Keratinocyte (primary cell): ENCODE data around the gene RAB11FIP4. TPM values are rescaled to one million over a fixed set of nuclear protein-coding genes. Genes with fewer than 3 reads are reported as not detected.

ENCODE experiments used
- DNase-seq: peaks from one replicate; pipeline ENCODE4 v3.0.0-alpha.2; 2011; ENCODE audit warnings: low read depth, missing footprints, low spot score
- FAIRE-seq: peaks from 2 replicates; lab custom pipeline; 2011; peaks lifted over from hg19 to GRCh38; lab: Jason Lieb, UNC
- H2AFZ ChIP-seq: 2 replicates; pipeline ENCODE4 v1.6.0; 2012; ENCODE audit warnings: low read length, control low read depth, inconsistent platforms; ENCODE audit not compliant: control insufficient read depth
- H3K27ac ChIP-seq: 2 replicates; pipeline ENCODE4 v1.5.1; 2011; ENCODE audit warnings: low read length; ENCODE audit not compliant: control insufficient read depth, insufficient read depth
- H3K27me3 ChIP-seq: 3 replicates; pipeline ENCODE4 v1.6.0; 2011; ENCODE audit warnings: low read length; ENCODE audit not compliant: control insufficient read depth, insufficient read depth; ENCODE audit errors: extremely low read depth
- H3K36me3 ChIP-seq, 2 experiments: 2 replicates in 1 of 2; 3 replicates in 1 of 2; pipeline ENCODE4 v1.5.1; 2011; ENCODE audit warnings: low read length in 2 of 2, mild to moderate bottlenecking in 1 of 2; ENCODE audit not compliant: control insufficient read depth in 2 of 2, insufficient read depth in 2 of 2; ENCODE audit errors: extremely low read depth in 1 of 2
- H3K4me1 ChIP-seq: 3 replicates; pipeline ENCODE4 v1.5.1; 2011; ENCODE audit warnings: low read length; ENCODE audit not compliant: control insufficient read depth, insufficient read depth; ENCODE audit errors: extremely low read depth
- H3K4me2 ChIP-seq: 3 replicates; pipeline ENCODE4 v1.6.0; 2011; ENCODE audit warnings: low read depth, low read length; ENCODE audit not compliant: control insufficient read depth, insufficient read depth; ENCODE audit errors: extremely low read depth
- H3K4me3 ChIP-seq, 3 experiments: fragments of 200-600 bp in 1 of 3; sonication (generic) in 1 of 3; 2 replicates in 2 of 3; 3 replicates in 1 of 3; pipeline ENCODE4 v1.5.1; 2011 to 2016; ENCODE audit warnings: low read length in 3 of 3, mild to moderate bottlenecking in 3 of 3, control low read depth in 2 of 3, inconsistent platforms in 1 of 3, low read depth in 1 of 3, mixed read lengths in 1 of 3, mixed run types in 1 of 3, moderate library complexity in 1 of 3; ENCODE audit not compliant: control insufficient read depth in 2 of 3, insufficient read depth in 2 of 3; ENCODE audit errors: extremely low read depth in 1 of 3
- H3K79me2 ChIP-seq: 2 replicates; pipeline ENCODE4 v1.6.0; 2012; ENCODE audit warnings: low read length; ENCODE audit not compliant: control insufficient read depth, insufficient read depth
- H3K9ac ChIP-seq: 3 replicates; pipeline ENCODE4 v1.6.0; 2011; ENCODE audit warnings: low read length; ENCODE audit not compliant: control insufficient read depth, insufficient read depth; ENCODE audit errors: extremely low read depth
- H3K9me1 ChIP-seq: 3 replicates; pipeline ENCODE4 v1.6.0; 2011; ENCODE audit warnings: low read length; ENCODE audit not compliant: control insufficient read depth, insufficient read depth; ENCODE audit errors: extremely low read depth
- H3K9me3 ChIP-seq: 2 replicates; pipeline ENCODE4 v1.5.1; 2012; ENCODE audit warnings: low read depth, low read length; ENCODE audit not compliant: control insufficient read depth
- H4K20me1 ChIP-seq: 3 replicates; pipeline ENCODE4 v1.6.0; 2011; ENCODE audit warnings: low read length; ENCODE audit not compliant: control insufficient read depth, insufficient read depth; ENCODE audit errors: extremely low read depth
- EZH2 ChIP-seq: IDR thresholded peaks from one replicate; pipeline ENCODE4 v1.6.1; 2012; ENCODE audit warnings: inconsistent platforms, mild to moderate bottlenecking, low read length, moderate library complexity
- dilution Hi-C: fragments of 300-500 bp; cut with MboI; formaldehyde crosslinking; loops from one replicate; pipeline ENCODE4 v1.7.0; 2020; ENCODE audit warnings: low sequenced_read_pairs; ENCODE audit not compliant: extremely low pct_ligation_motif_present
- polyA plus RNA-seq, 5 experiments: library from polyadenylated mRNA; depleted of rRNA in 3 of 5; stranded (reverse) in 3 of 5; stranded (forward) in 1 of 5; unstranded in 1 of 5; fragments of >200 nt; gene quantifications; 1 replicate in 1 of 5; 2 replicates in 3 of 5; 3 replicates in 1 of 5; pipeline versions ENCODE4 v1.2.1 to v1.2.3, GENCODE V29; 2011 to 2012; ENCODE audit warnings: missing spikeins in 2 of 5, low read depth in 1 of 5, low replicate concordance in 1 of 5
- TF ChIP-seq, protein P1 (sequence below), 3 experiments: IDR thresholded peaks in 1 of 3; conservative IDR thresholded peaks in 1 of 3; optimal IDR thresholded peaks in 1 of 3; 2 replicates in 2 of 3; 3 replicates in 1 of 3; pipeline versions ENCODE3 to v1.5.1; 2011; ENCODE audit warnings: low read length in 3 of 3, mild to moderate bottlenecking in 3 of 3, moderate library complexity in 2 of 3, control low read depth in 1 of 3, inconsistent platforms in 1 of 3; ENCODE audit not compliant: insufficient read depth in 2 of 3; ENCODE audit errors: extremely low read depth in 1 of 3

RAB11FIP4 gene
- polyA plus RNA-seq, 1 donor (not counting 4 experiments of a cell fraction or from before 2014, with no cell fraction given), result 9.1 TPM

DNA sequence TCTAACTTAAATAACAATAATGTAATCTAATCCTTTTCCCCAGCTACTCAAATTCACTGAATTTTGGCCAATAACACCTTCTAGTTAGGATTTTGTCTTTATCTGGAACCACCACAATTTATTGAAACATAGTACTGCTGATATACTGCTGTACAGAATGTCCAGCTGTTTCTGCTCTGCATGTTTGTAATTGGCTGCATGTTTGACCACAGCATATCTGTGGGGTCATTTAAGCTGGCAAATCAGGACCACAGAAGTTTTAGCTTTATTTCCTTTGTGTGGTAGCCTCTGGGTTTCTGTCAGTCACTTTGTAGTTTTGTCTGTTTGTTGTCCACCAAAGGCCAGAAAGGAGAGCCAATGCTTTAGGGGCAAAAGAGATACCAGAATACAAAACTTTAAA lies 22.2 kb upstream of the RAB11FIP4 start:
- DNase-seq (no peak), FAIRE-seq (no peak)
- dilution Hi-C loops, result no loop called here
- Histone ChIP-seq H2AFZ (no peak overlapping the region), H3K9me1 (no peaks in the 10 kb centered on the region), H3K9me3 (no peaks in the 10 kb centered on the region), H3K4me3 (no peak overlapping the region), H3K79me2 (no peaks in the 10 kb centered on the region), H4K20me1 (peaks cover 2% of the 10 kb centered on the region), H3K27me3 (no peaks in the 10 kb centered on the region), H3K4me2 (no peak overlapping the region), H3K36me3 (peaks cover 4 to 12% of the 10 kb centered on the region in 2 experiments), H3K9ac (no peak overlapping the region), H3K27ac (no peak overlapping the region), H3K4me1 (no peaks in the 10 kb centered on the region)
- TF ChIP-seq EZH2, result no peak
- TF ChIP-seq, protein P1, sequence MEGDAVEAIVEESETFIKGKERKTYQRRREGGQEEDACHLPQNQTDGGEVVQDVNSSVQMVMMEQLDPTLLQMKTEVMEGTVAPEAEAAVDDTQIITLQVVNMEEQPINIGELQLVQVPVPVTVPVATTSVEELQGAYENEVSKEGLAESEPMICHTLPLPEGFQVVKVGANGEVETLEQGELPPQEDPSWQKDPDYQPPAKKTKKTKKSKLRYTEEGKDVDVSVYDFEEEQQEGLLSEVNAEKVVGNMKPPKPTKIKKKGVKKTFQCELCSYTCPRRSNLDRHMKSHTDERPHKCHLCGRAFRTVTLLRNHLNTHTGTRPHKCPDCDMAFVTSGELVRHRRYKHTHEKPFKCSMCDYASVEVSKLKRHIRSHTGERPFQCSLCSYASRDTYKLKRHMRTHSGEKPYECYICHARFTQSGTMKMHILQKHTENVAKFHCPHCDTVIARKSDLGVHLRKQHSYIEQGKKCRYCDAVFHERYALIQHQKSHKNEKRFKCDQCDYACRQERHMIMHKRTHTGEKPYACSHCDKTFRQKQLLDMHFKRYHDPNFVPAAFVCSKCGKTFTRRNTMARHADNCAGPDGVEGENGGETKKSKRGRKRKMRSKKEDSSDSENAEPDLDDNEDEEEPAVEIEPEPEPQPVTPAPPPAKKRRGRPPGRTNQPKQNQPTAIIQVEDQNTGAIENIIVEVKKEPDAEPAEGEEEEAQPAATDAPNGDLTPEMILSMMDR (optimal IDR thresholded peaks at IDR 0.05 in 1 of 3, IDR thresholded peaks at IDR 0.05 in 1 of 3, conservative IDR thresholded peaks at IDR 0.05 in 1 of 3; ENCODE audit: extremely low read depth in 1 of 3, insufficient read depth in 2 of 3, low read length in 3 of 3), result no peak

DNA sequence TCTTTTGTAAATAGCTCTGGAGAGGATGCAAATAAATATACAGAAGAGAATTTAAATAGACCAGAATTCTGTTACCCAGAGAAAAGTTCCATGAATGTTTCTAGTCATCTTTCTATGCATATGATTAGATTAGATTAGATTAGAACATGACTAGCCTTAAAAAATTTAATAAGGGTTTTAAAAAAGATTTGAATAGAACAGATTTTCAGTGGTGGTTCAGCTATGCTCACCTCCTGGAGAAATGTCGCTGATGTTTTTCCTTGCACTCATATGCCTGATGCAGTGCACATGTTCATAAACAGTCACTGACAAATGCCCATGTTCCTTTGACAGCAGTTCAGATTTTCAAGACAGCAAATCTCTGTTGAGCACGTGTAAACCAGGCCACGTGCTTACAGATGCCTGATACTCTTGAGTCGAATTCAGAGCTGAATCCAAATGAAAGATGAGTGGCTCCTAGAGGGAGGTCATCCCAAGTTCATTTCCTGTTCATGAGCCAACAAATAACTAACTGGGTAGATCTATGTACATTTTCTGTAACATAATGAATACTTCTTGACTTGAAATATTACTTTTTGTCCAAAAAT lies 19.9 kb upstream of the RAB11FIP4 start:
- H3K79me2 ChIP-seq, result no peaks in the 10 kb centered on the region
- dilution Hi-C loops, result no loop called here
- no peaks in the 10 kb centered on the region for H3K9me1 ChIP-seq
- no peaks in the 10 kb centered on the region for H3K9me3 ChIP-seq
- H3K27ac ChIP-seq, result no peak overlapping the region
- DNase-seq, result no peak
- peaks cover 3 to 8% of the 10 kb centered on the region in 2 experiments for H3K36me3 ChIP-seq
- H2AFZ ChIP-seq, result no peak overlapping the region
- H4K20me1 ChIP-seq, result no peaks in the 10 kb centered on the region
- no peak for TF ChIP-seq EZH2
- TF ChIP-seq, protein P1 (optimal IDR thresholded peaks at IDR 0.05 in 1 of 3, IDR thresholded peaks at IDR 0.05 in 1 of 3, conservative IDR thresholded peaks at IDR 0.05 in 1 of 3; ENCODE audit: extremely low read depth in 1 of 3, insufficient read depth in 2 of 3, low read length in 3 of 3), result no peak
- H3K4me2 ChIP-seq, result no peak overlapping the region
- H3K4me1 ChIP-seq, result no peaks in the 10 kb centered on the region
- no peak overlapping the region for H3K9ac ChIP-seq
- FAIRE-seq, result no peak
- no peak overlapping the region for H3K4me3 ChIP-seq
- H3K27me3 ChIP-seq, result no peaks in the 10 kb centered on the region
